IPS DF 6.9 (cell line): ENCODE data around the gene TUBGCP6.
A peak's percentile ranks its signal among the peaks of the same experiment; 100 is the strongest.

ENCODE experiments used
- DNase-seq: peaks from one replicate; pipeline ENCODE4 v3.0.0-alpha.2; 2013; ENCODE audit warnings: low read depth, low spot score
- H3K27ac ChIP-seq: one replicate; pipeline ENCODE4 v1.5.1; 2013; ENCODE audit warnings: low read length, control low read depth
- H3K27me3 ChIP-seq: 2 replicates; pipeline ENCODE4 v1.6.1; 2013; ENCODE audit warnings: mild to moderate bottlenecking, low read length; ENCODE audit not compliant: control insufficient read depth, insufficient read depth
- H3K36me3 ChIP-seq: 2 replicates; pipeline ENCODE4 v1.6.1; 2013; ENCODE audit warnings: low read length; ENCODE audit not compliant: control insufficient read depth, insufficient read depth
- H3K4me1 ChIP-seq: 2 replicates; pipeline ENCODE4 v1.6.1; 2013; ENCODE audit warnings: low read length; ENCODE audit not compliant: control insufficient read depth, insufficient read depth
- H3K4me3 ChIP-seq: 2 replicates; pipeline ENCODE4 v1.5.1; 2013; ENCODE audit warnings: mild to moderate bottlenecking, low read length
- H3K9me3 ChIP-seq: 2 replicates; pipeline ENCODE4 v1.6.1; 2013; ENCODE audit warnings: low read length, inconsistent platforms; ENCODE audit not compliant: control insufficient read depth, insufficient read depth
- WGBS: extraction: QIAGEN DNeasy Blood & Tissue Kit; methylation state at CpG from one replicate; pipeline ENCODE4 v1.1.7; 2013; ENCODE audit warnings: mixed read lengths, missing lambda C conversion rate; ENCODE audit not compliant: insufficient read length, insufficient coverage; 5-methylcytosine and 5-hydroxymethylcytosine counted together

TUBGCP6 gene

GRCh38 chr22:50262973-50263617 lies 18.3 kb upstream of the TUBGCP6 start:
- Histone ChIP-seq H3K27me3 (peaks cover 6% of the 10 kb centered on the region), H3K27ac (no peak overlapping the region), H3K36me3 (no peaks in the 10 kb centered on the region), H3K4me3 (no peak overlapping the region), H3K9me3 (no peaks in the 10 kb centered on the region), H3K4me1 (peaks cover 14% of the 10 kb centered on the region)
- DNase-seq = no peak
- WGBS = no CpG with 5 or more reads among the region's 9 CpGs

DNA sequence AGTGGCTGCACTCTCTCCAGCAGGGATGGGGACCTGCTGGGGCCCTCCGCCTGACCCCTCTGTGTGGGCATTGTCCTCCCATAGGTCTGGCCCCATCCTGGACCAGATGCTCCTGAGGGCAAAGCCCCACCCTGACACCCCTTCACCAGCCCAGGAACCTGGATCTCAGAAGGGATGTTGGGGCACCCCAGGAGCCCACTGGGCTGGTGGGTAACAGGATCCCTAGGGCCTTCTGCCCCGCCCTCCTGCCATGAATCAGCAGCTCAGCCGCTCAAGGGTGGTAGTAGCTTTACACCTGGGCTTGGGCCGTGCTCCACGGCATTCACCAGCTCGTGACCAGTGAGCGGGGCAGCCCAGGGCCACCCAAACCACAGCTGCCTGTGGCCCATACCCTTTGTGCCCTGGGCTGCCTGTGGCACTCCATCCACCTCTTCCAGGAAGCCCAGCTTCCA lies 17.7 kb upstream of the TUBGCP6 start:
- peaks cover 14% of the 10 kb centered on the region for H3K4me1 ChIP-seq
- H3K36me3 ChIP-seq = no peaks in the 10 kb centered on the region
- no peak overlapping the region for H3K4me3 ChIP-seq
- no CpG with 5 or more reads among the region's 7 CpGs for WGBS
- no peak for DNase-seq
- no peaks in the 10 kb centered on the region for H3K9me3 ChIP-seq
- no peak overlapping the region for H3K27ac ChIP-seq
- H3K27me3 ChIP-seq = peaks cover 4% of the 10 kb centered on the region

- Histone ChIP-seq H3K4me3 (peak within 1 kb of the TSS; percentile 71; the same call in 1 of the 2 replicates), H3K4me1 (peaks cover 11% of the 10 kb centered on the region), H3K36me3 (0 out of 2 replicates have a peak, but pooled peaks cover 4% of the 10 kb centered on the region), H3K9me3 (no peaks in the 10 kb centered on the region), H3K27ac (no peak within 1 kb of the TSS), H3K27me3 (peaks cover 4% of the 10 kb centered on the region)
- WGBS = no CpG with 5 or more reads among the region's 61 CpGs
- no peak for DNase-seq
Observed at GRCh38 chr22:50261615-50262459, 17.0 kb upstream of the TUBGCP6 start, which contains the start of gene MAPK12. MAPK12 (minus strand) TSS chr22:50261683; CDS start chr22:50261509, 174 bp downstream.

- H3K9me3 ChIP-seq = no peaks in the 10 kb centered on the region
- no CpG with 5 or more reads among the region's 92 CpGs for WGBS
- H3K4me3 ChIP-seq = peak overlapping the region; percentile 71; the same call in 1 of the 2 replicates
- H3K27me3 ChIP-seq = peaks cover 4% of the 10 kb centered on the region
- H3K27ac ChIP-seq = no peak overlapping the region
- H3K4me1 ChIP-seq = peaks cover 11% of the 10 kb centered on the region
- H3K36me3 ChIP-seq = peaks cover 4% of the 10 kb centered on the region; the same call in 1 of the 2 replicates
- DNase-seq = no peak
Observed at GRCh38 chr22:50260801-50261614, 16.2 kb upstream of the TUBGCP6 start.

- Histone ChIP-seq H3K4me1 (peaks cover 11% of the 10 kb centered on the region), H3K27me3 (peaks cover 4% of the 10 kb centered on the region), H3K9me3 (no peaks in the 10 kb centered on the region), H3K36me3 (peaks cover 4% of the 10 kb centered on the region; the same call in 1 of the 2 replicates), H3K27ac (no peak overlapping the region), H3K4me3 (peak overlapping the region; percentile 71; the same call in 1 of the 2 replicates)
- no CpG with 5 or more reads among the region's 11 CpGs for WGBS
- no peak for DNase-seq
Observed at GRCh38 chr22:50260434-50260800, 15.6 kb upstream of the TUBGCP6 start.

DNA sequence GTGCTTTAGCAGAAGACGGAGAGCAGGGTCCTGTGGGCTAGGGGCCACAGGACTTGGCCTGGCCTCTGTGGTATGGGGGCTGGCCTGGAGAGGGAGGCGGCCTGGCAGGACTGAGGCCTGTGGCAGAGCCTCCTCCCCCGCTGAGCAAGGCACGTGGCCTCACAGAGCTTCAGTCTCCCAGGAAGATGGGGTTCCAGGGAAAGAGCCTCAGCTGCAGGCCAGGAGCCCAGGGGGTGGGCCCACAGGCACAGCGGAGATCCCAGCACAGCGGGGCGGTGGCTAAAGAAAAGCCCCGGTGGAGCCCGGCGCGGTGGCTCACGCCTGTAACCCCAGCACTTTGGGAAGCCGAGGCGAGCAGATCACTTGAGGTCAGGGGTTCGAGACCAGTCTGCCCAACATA lies 14.5 kb upstream of the TUBGCP6 start:
- peaks cover 4% of the 10 kb centered on the region; the same call in 1 of the 2 replicates for H3K36me3 ChIP-seq
- H3K4me1 ChIP-seq = peaks cover 11% of the 10 kb centered on the region
- H3K4me3 ChIP-seq = no peak overlapping the region
- H3K9me3 ChIP-seq = no peaks in the 10 kb centered on the region
- no peak overlapping the region for H3K27ac ChIP-seq
- no CpG with 5 or more reads among the region's 15 CpGs for whole genome bisulfite sequencing
- H3K27me3 ChIP-seq = peaks cover 4% of the 10 kb centered on the region
- no peak for DNase-seq

- no CpG with 5 or more reads among the region's 24 CpGs for WGBS
- no peak for DNase-seq
- Histone ChIP-seq H3K36me3 (peaks cover 4% of the 10 kb centered on the region; the same call in 1 of the 2 replicates), H3K27ac (no peak overlapping the region), H3K9me3 (no peaks in the 10 kb centered on the region), H3K27me3 (peaks cover 4% of the 10 kb centered on the region), H3K4me3 (no peak overlapping the region), H3K4me1 (peaks cover 11% of the 10 kb centered on the region)
Observed at GRCh38 chr22:50258361-50259292, 13.8 kb upstream of the TUBGCP6 start.

GRCh38 chr22:50257451-50258360 lies 12.9 kb upstream of the TUBGCP6 start:
- Histone ChIP-seq H3K4me1 (peaks cover 8% of the 10 kb centered on the region), H3K27ac (no peak overlapping the region), H3K36me3 (peaks cover 4% of the 10 kb centered on the region; the same call in 1 of the 2 replicates), H3K9me3 (no peaks in the 10 kb centered on the region), H3K4me3 (no peak overlapping the region), H3K27me3 (peaks cover 4% of the 10 kb centered on the region)
- no CpG with 5 or more reads among the region's 31 CpGs for WGBS
- no peak for DNase-seq

DNA sequence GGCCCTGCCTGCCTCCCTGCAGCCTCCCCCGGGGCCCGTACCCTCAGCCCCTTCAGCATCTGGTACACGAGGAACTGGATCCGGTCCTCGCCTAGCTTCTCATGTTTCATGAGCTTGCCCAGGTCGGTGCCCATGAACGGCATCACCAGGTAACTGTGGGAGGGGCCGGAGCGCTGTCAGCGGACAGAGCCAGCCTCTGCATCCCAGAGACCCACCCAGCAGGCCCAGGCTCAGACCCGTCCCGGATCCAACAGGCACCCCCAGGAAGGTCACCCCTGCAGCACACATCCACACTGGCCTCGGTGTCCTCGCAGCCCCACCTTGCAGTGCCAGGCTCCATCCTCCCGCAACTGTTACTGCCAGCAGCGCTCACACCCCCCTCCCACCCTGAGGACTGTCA lies 12.2 kb upstream of the TUBGCP6 start:
- Histone ChIP-seq H3K36me3 (peaks cover 4% of the 10 kb centered on the region; the same call in 1 of the 2 replicates), H3K4me3 (no peak overlapping the region), H3K27ac (no peak overlapping the region), H3K9me3 (no peaks in the 10 kb centered on the region), H3K27me3 (peaks cover 4% of the 10 kb centered on the region), H3K4me1 (peaks cover 2% of the 10 kb centered on the region)
- no peak for DNase-seq
- no CpG with 5 or more reads among the region's 16 CpGs for WGBS
